Gastroesophageal sphincter (tissue), 4 donors: ENCODE data around the gene VRK2. TPM values are rescaled to one million over a fixed set of nuclear protein-coding genes. Genes with fewer than 3 reads are reported as not detected.
"Not testable (repeated sequence)": the region's sequence is repeated elsewhere in the genome, so short reads cannot be mapped to it uniquely, and the experiment has no call there.

Experiments
- ATAC-seq: fragments of 150-250 bp; one replicate; pipeline ENCODE4 v1.9.1; 2016; ENCODE audit warnings: mild to moderate bottlenecking, moderate library complexity
- H3K27ac ChIP-seq, 4 donors: fragments of 200-600 bp; sonication (generic) in 3 of 4; 1 replicate in 3 of 4; 2 replicates in 1 of 4; pipeline ENCODE4 v1.5.1; 2016 to 2019
- H3K27me3 ChIP-seq: fragments of 200-600 bp; sonication (generic); one replicate; pipeline ENCODE4 v1.5.1; 2019
- H3K36me3 ChIP-seq, 2 donors: fragments of 200-600 bp; sonication (generic); one replicate each; pipeline ENCODE4 v1.5.1; 2019; ENCODE audit warnings: control low read depth in 1 of 2
- H3K4me1 ChIP-seq, 3 donors: fragments of 200-600 bp; sonication (generic); 1 replicate in 2 of 3; 2 replicates in 1 of 3; pipeline ENCODE4 v1.5.1; 2016 to 2019; ENCODE audit warnings: control low read depth in 2 of 3
- H3K4me3 ChIP-seq, 2 donors: fragments of 200-600 bp; sonication (generic); one replicate each; pipeline ENCODE4 v1.5.1; 2019; ENCODE audit warnings: mild to moderate bottlenecking in 1 of 2, moderate library complexity in 1 of 2
- H3K9me3 ChIP-seq, 3 donors: fragments of 200-600 bp; sonication (generic); one replicate each; pipeline ENCODE4 v1.5.1; 2017 to 2019; ENCODE audit warnings: control low read depth in 2 of 3
- CTCF ChIP-seq, 4 experiments: fragments of 200-600 bp in 2 of 4; fragments of 450-650 bp in 2 of 4; sonication (generic) in 1 of 4; IDR thresholded peaks; one replicate each; pipeline ENCODE4 v1.5.1; 2017 to 2019; ENCODE audit warnings: antibody characterized with exemption in 4 of 4, mild to moderate bottlenecking in 2 of 4, moderate library complexity in 2 of 4
- EP300 ChIP-seq: sonication (generic); formaldehyde crosslinking; IDR thresholded peaks from one replicate; pipeline ENCODE4 v1.6.1; 2017; ENCODE audit warnings: antibody characterized with exemption, mild to moderate bottlenecking
- POLR2A ChIP-seq, 2 donors: fragments of 450-650 bp; IDR thresholded peaks; one replicate each; pipeline ENCODE4 v1.6.1; 2017; ENCODE audit warnings: antibody characterized with exemption in 2 of 2, mild to moderate bottlenecking in 2 of 2, moderate library complexity in 1 of 2
- POLR2AphosphoS5 ChIP-seq: sonication (generic); formaldehyde crosslinking; IDR thresholded peaks from one replicate; pipeline ENCODE4 v1.6.1; 2017; ENCODE audit warnings: antibody characterized with exemption
- WGBS, 2 donors: methylation state at CpG; one replicate each; pipeline ENCODE4 v1.1.5; 2018; ENCODE audit warnings: low coverage in 1 of 2; 5-methylcytosine and 5-hydroxymethylcytosine counted together
- total RNA-seq, 4 donors: library from RNA; depleted of rRNA; stranded (reverse); fragments of >200 nt; gene quantifications; one replicate each; pipeline ENCODE4 v1.1.0, GENCODE V29; 2016

The VRK2 gene
- total RNA-seq, 4 donors from 2014 or later: 27.5 to 34.4 (median 29.1) TPM

DNA sequence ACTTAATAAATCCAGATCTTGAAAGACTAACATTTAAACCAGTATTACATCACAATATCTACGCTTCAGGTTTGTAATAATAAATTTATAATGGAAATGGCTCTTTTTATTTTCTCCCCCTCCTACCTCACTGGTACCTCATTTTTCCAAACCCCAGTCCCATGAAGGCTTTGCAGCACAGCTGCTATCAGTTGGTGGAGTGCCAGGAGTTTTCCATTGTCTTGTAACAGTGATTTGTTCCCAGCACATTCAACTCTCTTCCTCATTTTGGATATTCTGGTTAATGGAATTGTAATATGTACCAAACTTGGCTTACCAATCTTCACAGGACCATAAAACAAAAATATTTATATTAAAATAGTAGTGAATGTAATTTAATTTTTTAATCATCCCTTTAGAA, 91.2 kb downstream of the VRK2 start:
- Histone ChIP-seq H3K4me3 (no peak overlapping the region), H3K27ac (no peak overlapping the region), H3K4me1 (no peaks in the 10 kb centered on the region), H3K27me3 (no peaks in the 10 kb centered on the region), H3K9me3 (no peaks in the 10 kb centered on the region), H3K36me3 (peaks cover 0 to 12% of the 10 kb centered on the region in 2 donors)
- no peak for ATAC-seq
- WGBS, 2 donors: 89 to 91% methylated on average over 1 of the region's 1 CpG
- TF ChIP-seq CTCF (IDR thresholded peaks at IDR 0.05) (no peak), POLR2A (IDR thresholded peaks at IDR 0.05) (no peak), EP300 (no peak), POLR2AphosphoS5 (no peak)

DNA sequence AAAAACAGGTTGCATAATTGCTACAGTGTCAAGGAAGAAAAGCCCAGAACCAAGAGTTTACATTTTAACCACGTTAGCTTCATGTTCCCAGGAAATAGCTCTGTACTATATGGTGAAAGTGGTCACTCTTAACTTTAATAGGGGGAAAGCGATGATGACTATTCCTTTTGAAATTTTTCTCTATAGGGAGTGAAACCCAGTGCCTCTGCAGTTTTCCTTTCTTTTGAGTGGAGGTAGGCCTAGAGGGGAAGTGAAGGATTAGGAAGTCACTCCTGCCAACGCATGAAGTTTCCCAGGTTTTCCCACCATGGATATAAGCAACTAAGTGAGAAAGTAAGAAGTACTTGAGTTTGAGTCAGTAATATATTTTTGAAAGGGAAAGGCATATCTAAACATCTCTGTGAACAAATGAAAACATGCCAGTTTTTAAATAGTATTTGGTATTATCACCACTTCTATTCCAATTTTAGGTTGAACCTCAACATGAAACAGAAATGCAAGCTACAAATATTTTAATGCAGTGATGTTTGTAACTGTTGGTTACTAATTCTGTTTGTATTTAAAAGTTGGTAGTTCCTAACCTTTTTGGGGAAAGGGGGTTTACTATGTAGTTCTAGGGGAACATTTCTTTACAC, 91.9 kb downstream of the VRK2 start:
- TF ChIP-seq CTCF (IDR thresholded peaks at IDR 0.05) (no peak), EP300 (no peak), POLR2A (IDR thresholded peaks at IDR 0.05) (no peak), POLR2AphosphoS5 (no peak)
- Histone ChIP-seq H3K27me3 (no peaks in the 10 kb centered on the region), H3K4me1 (no peaks in the 10 kb centered on the region), H3K4me3 (no peak overlapping the region), H3K9me3 (no peaks in the 10 kb centered on the region), H3K27ac (no peak overlapping the region), H3K36me3 (peaks cover 0 to 12% of the 10 kb centered on the region in 2 donors)
- 87 to 97% methylated on average over 3 of the region's 3 CpGs for WGBS, 2 donors
- no peak for ATAC-seq

DNA sequence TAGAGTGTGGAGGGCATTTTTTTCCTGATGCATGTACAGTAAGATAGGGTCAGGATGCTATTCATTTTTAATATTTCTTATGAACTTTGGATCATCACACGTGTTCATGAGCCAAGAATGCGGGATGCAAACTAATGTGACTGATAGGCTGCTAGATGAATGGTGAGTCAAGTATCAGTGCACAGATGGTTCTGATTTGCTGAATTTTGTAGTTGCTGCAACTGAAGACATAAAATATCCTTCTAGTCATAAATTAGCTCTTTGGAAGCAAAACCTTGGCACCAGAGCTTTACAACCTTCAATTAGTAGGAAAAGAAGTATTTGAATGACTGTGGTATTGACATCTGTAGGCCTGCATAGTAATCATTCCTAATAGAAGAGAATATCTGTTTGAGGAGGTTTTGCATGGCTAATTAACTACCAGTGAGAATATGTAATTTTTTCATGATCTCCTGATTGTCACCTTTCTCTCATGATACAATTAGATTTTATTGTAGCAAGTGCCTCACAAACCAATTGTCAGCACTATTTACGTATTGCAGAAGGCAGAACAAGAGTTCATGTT, 94.0 kb downstream of the VRK2 start:
- Histone ChIP-seq H3K27me3 (no peaks in the 10 kb centered on the region), H3K4me3 (no peak overlapping the region), H3K4me1 (no peaks in the 10 kb centered on the region), H3K27ac (no peak overlapping the region), H3K9me3 (no peaks in the 10 kb centered on the region), H3K36me3 (peaks cover 0 to 18% of the 10 kb centered on the region in 2 donors)
- WGBS, 2 donors: 67 to 84% methylated on average over 3 of the region's 3 CpGs
- no peak for ATAC-seq
- TF ChIP-seq CTCF (IDR thresholded peaks at IDR 0.05) (no peak), EP300 (no peak), POLR2A (IDR thresholded peaks at IDR 0.05) (no peak), POLR2AphosphoS5 (no peak)

GRCh38 chr2:58145769-58146168, 99.2 kb downstream of the VRK2 start:
- H3K4me1 ChIP-seq, H3K27ac ChIP-seq, H3K9me3 ChIP-seq, H3K4me3 ChIP-seq, H3K27me3 ChIP-seq, ATAC-seq: not testable (repeated sequence)
- 92 to 95% methylated on average over 4 to 6 of the region's 6 CpGs for WGBS, 2 donors
- H3K36me3 ChIP-seq: peaks cover 0 to 21% of the 10 kb centered on the region in 2 donors

- WGBS, 2 donors: 70 to 75% methylated on average over 1 of the region's 1 CpG
These were observed 100.1 kb downstream of the VRK2 start for GRCh38 chr2:58146707-58147106.

More at GRCh38 chr2:58146707-58147106, 100.1 kb downstream of the VRK2 start:
- Histone ChIP-seq H3K4me1 (no peaks in the 10 kb centered on the region), H3K36me3 (peaks cover 0 to 20% of the 10 kb centered on the region in 2 donors), H3K9me3 (no peaks in the 10 kb centered on the region), H3K4me3 (no peak overlapping the region), H3K27me3 (no peaks in the 10 kb centered on the region), H3K27ac (no peak overlapping the region)
- TF ChIP-seq POLR2AphosphoS5 (no peak), CTCF (IDR thresholded peaks at IDR 0.05) (no peak), EP300 (no peak), POLR2A (IDR thresholded peaks at IDR 0.05) (no peak)
- ATAC-seq: no peak
